ENCODE results near the gene SERGEF.
"Not testable (repeated sequence)": the region's sequence is repeated elsewhere in the genome, so short reads cannot be mapped to it uniquely, and the experiment has no call there.

Gene SERGEF

GRCh38 chr11:17877886-17878285, 135.0 kb downstream of the SERGEF start:
- no peak for TF ChIP-seq CTCF (IDR thresholded peaks at IDR 0.05; ENCODE audit: low read depth, low read length)
- no peak overlapping the region for H3K4me3 ChIP-seq (ENCODE audit: low read depth, low read length)

- no peak for TF ChIP-seq CTCF (IDR thresholded peaks at IDR 0.05; ENCODE audit: low read depth, low read length)
- H3K4me3 ChIP-seq (ENCODE audit: low read depth, low read length) = no peak overlapping the region
Measured at GRCh38 chr11:17876827-17877226, 136.0 kb downstream of the SERGEF start.

- TF ChIP-seq CTCF (IDR thresholded peaks at IDR 0.05; ENCODE audit: low read depth, low read length) = no peak
- no peak overlapping the region for H3K4me3 ChIP-seq (ENCODE audit: low read depth, low read length)
Measured at GRCh38 chr11:17875891-17876290, 137.0 kb downstream of the SERGEF start.

GRCh38 chr11:17873586-17873985, 139.3 kb downstream of the SERGEF start:
- no peak overlapping the region for H3K4me3 ChIP-seq (ENCODE audit: low read depth, low read length)
- TF ChIP-seq CTCF (IDR thresholded peaks at IDR 0.05; ENCODE audit: low read depth, low read length) = no peak

GRCh38 chr11:17868398-17868797, 144.4 kb downstream of the SERGEF start:
- H3K4me3 ChIP-seq (ENCODE audit: low read depth, low read length) = not testable (repeated sequence)

- TF ChIP-seq CTCF (IDR thresholded peaks at IDR 0.05; ENCODE audit: low read depth, low read length) = no peak
- no peak overlapping the region for H3K4me3 ChIP-seq (ENCODE audit: low read depth, low read length)
Measured at GRCh38 chr11:17867341-17867740, 145.5 kb downstream of the SERGEF start.

GRCh38 chr11:17865765-17866428, 146.9 kb downstream of the SERGEF start:
- no peak overlapping the region for H3K4me3 ChIP-seq (ENCODE audit: low read depth, low read length)
- TF ChIP-seq CTCF (IDR thresholded peaks at IDR 0.05; ENCODE audit: low read depth, low read length) = no peak

GRCh38 chr11:17864478-17864941, 148.3 kb downstream of the SERGEF start:
- no peak overlapping the region for H3K4me3 ChIP-seq (ENCODE audit: low read depth, low read length)
- peak; percentile 20; the same call in 1 of the 2 replicates for TF ChIP-seq CTCF (IDR thresholded peaks at IDR 0.05; ENCODE audit: low read depth, low read length)

Measured in WI38 (cell line).